Stimulated activated memory B cell treated with anti-CD40 and anti-IgM and Interleukin-4, amounts not matched to agents 10 μg/mL and 1 μg/mL and 100 μg/mL, for 72 hours (primary cell): ENCODE data around the gene SURF6.

Source experiments
- ATAC-seq: fragments of 150-1000 bp; cut with Tn5 transposase; 2 replicates; pipeline ENCODE4 v1.10.0; 2021
- H3K27ac Mint-ChIP-seq: one replicate; pipeline ENCODE4 v1.8.0; 2022; ENCODE audit warnings: mild to moderate bottlenecking, mixed read lengths
- H3K27me3 Mint-ChIP-seq: one replicate; pipeline ENCODE4 v1.8.0; 2022; ENCODE audit warnings: mixed read lengths
- H3K36me3 Mint-ChIP-seq: one replicate; pipeline ENCODE4 v1.8.0; 2022; ENCODE audit warnings: mixed read lengths
- H3K4me1 Mint-ChIP-seq: one replicate; pipeline ENCODE4 v1.8.0; 2022; ENCODE audit warnings: mixed read lengths
- H3K4me3 Mint-ChIP-seq: one replicate; pipeline ENCODE4 v1.8.0; 2022; ENCODE audit warnings: mild to moderate bottlenecking, moderate library complexity, mixed read lengths
- H3K9me3 Mint-ChIP-seq: one replicate; pipeline ENCODE4 v1.8.0; 2022; ENCODE audit warnings: mixed read lengths

The SURF6 gene

GRCh38 chr9:133372144-133372543 is 36.2 kb upstream of the SURF6 start:
- H3K27me3 Mint-ChIP-seq, result no peaks in the 10 kb centered on the region
- H3K4me3 Mint-ChIP-seq, result no peak overlapping the region
- ATAC-seq, result no peak
- H3K27ac Mint-ChIP-seq, result peak overlapping the region; percentile 59
- peaks cover 70% of the 10 kb centered on the region for H3K4me1 Mint-ChIP-seq
- H3K9me3 Mint-ChIP-seq, result no peaks in the 10 kb centered on the region
- peaks cover 26% of the 10 kb centered on the region for H3K36me3 Mint-ChIP-seq

GRCh38 chr9:133371261-133371711 is 35.3 kb upstream of the SURF6 start:
- H3K4me1 Mint-ChIP-seq, result peaks cover 70% of the 10 kb centered on the region
- no peak for ATAC-seq
- H3K36me3 Mint-ChIP-seq, result peaks cover 28% of the 10 kb centered on the region
- peak overlapping the region; percentile 59 for H3K27ac Mint-ChIP-seq
- peak overlapping the region; percentile 42 for H3K4me3 Mint-ChIP-seq
- H3K9me3 Mint-ChIP-seq, result no peaks in the 10 kb centered on the region
- no peaks in the 10 kb centered on the region for H3K27me3 Mint-ChIP-seq

GRCh38 chr9:133370685-133371084 is 34.7 kb upstream of the SURF6 start:
- H3K9me3 Mint-ChIP-seq, result no peaks in the 10 kb centered on the region
- H3K4me1 Mint-ChIP-seq, result peaks cover 70% of the 10 kb centered on the region
- peak overlapping the region; percentile 59 for H3K27ac Mint-ChIP-seq
- no peak for ATAC-seq
- H3K27me3 Mint-ChIP-seq, result no peaks in the 10 kb centered on the region
- peaks cover 34% of the 10 kb centered on the region for H3K36me3 Mint-ChIP-seq
- H3K4me3 Mint-ChIP-seq, result peak overlapping the region; percentile 42

GRCh38 chr9:133369933-133370332 is 33.9 kb upstream of the SURF6 start:
- Mint-ChIP-seq H3K27ac (peak overlapping the region; percentile 59), H3K36me3 (peaks cover 42% of the 10 kb centered on the region), H3K4me3 (no peak overlapping the region), H3K9me3 (no peaks in the 10 kb centered on the region), H3K4me1 (peaks cover 66% of the 10 kb centered on the region), H3K27me3 (no peaks in the 10 kb centered on the region)
- no peak for ATAC-seq

GRCh38 chr9:133369422-133369821 is 33.4 kb upstream of the SURF6 start:
- no peaks in the 10 kb centered on the region for H3K9me3 Mint-ChIP-seq
- no peak for ATAC-seq
- no peak overlapping the region for H3K4me3 Mint-ChIP-seq
- peaks cover 61% of the 10 kb centered on the region for H3K4me1 Mint-ChIP-seq
- peaks cover 43% of the 10 kb centered on the region for H3K36me3 Mint-ChIP-seq
- H3K27ac Mint-ChIP-seq, result peak overlapping the region; percentile 59
- no peaks in the 10 kb centered on the region for H3K27me3 Mint-ChIP-seq

- H3K36me3 Mint-ChIP-seq, result peaks cover 54% of the 10 kb centered on the region
- no peak for ATAC-seq
- H3K27me3 Mint-ChIP-seq, result no peaks in the 10 kb centered on the region
- H3K4me3 Mint-ChIP-seq, result no peak overlapping the region
- H3K9me3 Mint-ChIP-seq, result no peaks in the 10 kb centered on the region
- peak overlapping the region; percentile 59 for H3K27ac Mint-ChIP-seq
- H3K4me1 Mint-ChIP-seq, result peaks cover 53% of the 10 kb centered on the region
Observed at GRCh38 chr9:133368249-133368881, 32.4 kb upstream of the SURF6 start.

- H3K36me3 Mint-ChIP-seq, result peaks cover 60% of the 10 kb centered on the region
- peaks cover 47% of the 10 kb centered on the region for H3K4me1 Mint-ChIP-seq
- ATAC-seq, result no peak
- no peaks in the 10 kb centered on the region for H3K27me3 Mint-ChIP-seq
- no peaks in the 10 kb centered on the region for H3K9me3 Mint-ChIP-seq
- no peak overlapping the region for H3K4me3 Mint-ChIP-seq
- H3K27ac Mint-ChIP-seq, result no peak overlapping the region
Observed at GRCh38 chr9:133367778-133368177, 31.8 kb upstream of the SURF6 start.

- Mint-ChIP-seq H3K4me1 (peaks cover 42% of the 10 kb centered on the region), H3K9me3 (no peaks in the 10 kb centered on the region), H3K4me3 (no peak overlapping the region), H3K27me3 (no peaks in the 10 kb centered on the region), H3K36me3 (peaks cover 64% of the 10 kb centered on the region), H3K27ac (no peak overlapping the region)
- ATAC-seq, result no peak
Observed at GRCh38 chr9:133367221-133367620, 31.2 kb upstream of the SURF6 start.

GRCh38 chr9:133366435-133366834 is 30.4 kb upstream of the SURF6 start:
- no peak for ATAC-seq
- H3K9me3 Mint-ChIP-seq, result no peaks in the 10 kb centered on the region
- peaks cover 34% of the 10 kb centered on the region for H3K4me1 Mint-ChIP-seq
- H3K27me3 Mint-ChIP-seq, result no peaks in the 10 kb centered on the region
- no peak overlapping the region for H3K4me3 Mint-ChIP-seq
- H3K36me3 Mint-ChIP-seq, result peaks cover 72% of the 10 kb centered on the region
- no peak overlapping the region for H3K27ac Mint-ChIP-seq

- H3K27me3 Mint-ChIP-seq, result no peaks in the 10 kb centered on the region
- no peak for ATAC-seq
- H3K4me3 Mint-ChIP-seq, result no peak overlapping the region
- H3K36me3 Mint-ChIP-seq, result peaks cover 76% of the 10 kb centered on the region
- no peak overlapping the region for H3K27ac Mint-ChIP-seq
- no peaks in the 10 kb centered on the region for H3K9me3 Mint-ChIP-seq
- peaks cover 26% of the 10 kb centered on the region for H3K4me1 Mint-ChIP-seq
Observed at GRCh38 chr9:133362359-133363044, 26.5 kb upstream of the SURF6 start.

GRCh38 chr9:133361507-133362092 is 25.6 kb upstream of the SURF6 start:
- H3K4me3 Mint-ChIP-seq, result no peak overlapping the region
- peaks cover 34% of the 10 kb centered on the region for H3K4me1 Mint-ChIP-seq
- no peak overlapping the region for H3K27ac Mint-ChIP-seq
- H3K9me3 Mint-ChIP-seq, result no peaks in the 10 kb centered on the region
- ATAC-seq, result no peak
- peaks cover 76% of the 10 kb centered on the region for H3K36me3 Mint-ChIP-seq
- no peaks in the 10 kb centered on the region for H3K27me3 Mint-ChIP-seq

- Mint-ChIP-seq H3K4me1 (peaks cover 34% of the 10 kb centered on the region), H3K27ac (no peak overlapping the region), H3K27me3 (no peaks in the 10 kb centered on the region), H3K36me3 (peaks cover 68% of the 10 kb centered on the region), H3K9me3 (no peaks in the 10 kb centered on the region), H3K4me3 (no peak overlapping the region)
- no peak for ATAC-seq
Observed at GRCh38 chr9:133360400-133361393, 24.7 kb upstream of the SURF6 start.

GRCh38 chr9:133359399-133360175 is 23.6 kb upstream of the SURF6 start:
- Mint-ChIP-seq H3K9me3 (no peaks in the 10 kb centered on the region), H3K27me3 (no peaks in the 10 kb centered on the region), H3K4me3 (no peak overlapping the region), H3K36me3 (peaks cover 61% of the 10 kb centered on the region), H3K27ac (peak overlapping the region; percentile 72), H3K4me1 (peaks cover 42% of the 10 kb centered on the region)
- ATAC-seq, result no peak

- Mint-ChIP-seq H3K27ac (peak overlapping the region; percentile 95), H3K27me3 (no peaks in the 10 kb centered on the region), H3K36me3 (peaks cover 54% of the 10 kb centered on the region), H3K9me3 (no peaks in the 10 kb centered on the region), H3K4me1 (peaks cover 58% of the 10 kb centered on the region), H3K4me3 (peak overlapping the region; percentile 92)
- ATAC-seq, result no peak
Observed at GRCh38 chr9:133357656-133358055, 21.7 kb upstream of the SURF6 start.
